Inflammatory macrophage (primary cell): ENCODE results near the gene CLIP3.
"Not testable (repeated sequence)": the region's sequence is repeated elsewhere in the genome, so short reads cannot be mapped to it uniquely, and the experiment has no call there.

Experiments used
- DNase-seq, 2 donors: peaks; one replicate each; pipeline ENCODE4 v3.0.0-alpha.2; 2020 to 2022

CLIP3 gene

GRCh38 chr19:36008336-36008978 is 24.2 kb downstream of the CLIP3 start, which contains the start of gene SYNE4:
TSS of gene SYNE4 (minus strand) at chr19:36008813. CDS start at chr19:36008681, 132 bp downstream.
- no peak for DNase-seq

- no peak for DNase-seq
Observed at GRCh38 chr19:36006955-36007354, 25.7 kb downstream of the CLIP3 start.

GRCh38 chr19:36003284-36003683 is 29.4 kb downstream of the CLIP3 start:
- DNase-seq = no peak

- DNase-seq = no peak
Observed at GRCh38 chr19:36001605-36002004, 31.1 kb downstream of the CLIP3 start.

GRCh38 chr19:35996777-35997176 is 35.9 kb downstream of the CLIP3 start:
- no peak for DNase-seq

GRCh38 chr19:35995048-35995993 is 37.4 kb downstream of the CLIP3 start, which contains the start of gene SDHAF1:
TSS of gene SDHAF1 (plus strand) at chr19:35995188. CDS start at chr19:35995275, 87 bp downstream.
- DNase-seq = peak; percentile 98 to 99

GRCh38 chr19:35993923-35994598 is 38.6 kb downstream of the CLIP3 start:
- no peak for DNase-seq

- DNase-seq = peak in 1 of 2 donors; percentile 39
Observed at GRCh38 chr19:35992907-35993765, 39.5 kb downstream of the CLIP3 start.

GRCh38 chr19:35991731-35992450 is 40.8 kb downstream of the CLIP3 start:
- no peak for DNase-seq

GRCh38 chr19:35990771-35991730 is 41.6 kb downstream of the CLIP3 start:
- no peak for DNase-seq

GRCh38 chr19:35990156-35990555 is 42.5 kb downstream of the CLIP3 start:
- no peak for DNase-seq

GRCh38 chr19:35988824-35989223 is 43.8 kb downstream of the CLIP3 start:
- DNase-seq = no peak

GRCh38 chr19:35987571-35987896 is 45.1 kb downstream of the CLIP3 start:
- DNase-seq = no peak

GRCh38 chr19:35986664-35987570 is 45.8 kb downstream of the CLIP3 start:
- DNase-seq = peak; percentile 53 to 55

- no peak for DNase-seq
Observed at GRCh38 chr19:35986111-35986510, 46.6 kb downstream of the CLIP3 start.

GRCh38 chr19:35983177-35983576 is 49.5 kb downstream of the CLIP3 start:
- DNase-seq = no peak

GRCh38 chr19:35980997-35981396 is 51.7 kb downstream of the CLIP3 start:
- not testable (repeated sequence) for DNase-seq

GRCh38 chr19:35978832-35979365 is 53.8 kb downstream of the CLIP3 start:
- DNase-seq = no peak

- no peak for DNase-seq
Observed at GRCh38 chr19:35978271-35978670, 54.4 kb downstream of the CLIP3 start.
